Urinary bladder (tissue), 4 donors: Measurements from ENCODE around the gene PRSS35. TPM values are rescaled to one million over a fixed set of nuclear protein-coding genes. Genes with fewer than 3 reads are reported as not detected.

ENCODE experiments used
- DNase-seq: peaks from one replicate; pipeline ENCODE4 v3.0.0-alpha.2; 2015; ENCODE audit errors: extremely low spot score
- H3K27ac ChIP-seq: one replicate; pipeline ENCODE4 v1.5.1; 2013; ENCODE audit warnings: low read depth, mild to moderate bottlenecking, moderate library complexity
- H3K36me3 ChIP-seq: one replicate; pipeline ENCODE4 v1.6.1; 2013; ENCODE audit warnings: mild to moderate bottlenecking, moderate library complexity; ENCODE audit not compliant: insufficient read depth
- H3K4me1 ChIP-seq: one replicate; pipeline ENCODE4 v1.6.1; 2013; ENCODE audit warnings: mild to moderate bottlenecking, moderate library complexity; ENCODE audit not compliant: insufficient read depth
- H3K4me3 ChIP-seq: one replicate; pipeline ENCODE4 v1.5.1; 2013; ENCODE audit warnings: low read depth, low read length
- WGBS: extraction: QIAGEN DNeasy Blood & Tissue Kit; methylation state at CpG from one replicate; pipeline ENCODE4 v1.1.7; 2013; 5-methylcytosine and 5-hydroxymethylcytosine counted together
- polyA plus RNA-seq: library from polyadenylated mRNA; stranded (reverse); fragments of 200-250 nt; gene quantifications from one replicate; pipeline ENCODE4 v1.2.3, GENCODE V29; 2013
- total RNA-seq: library from RNA; depleted of rRNA; stranded (reverse); fragments of >200 nt; gene quantifications from one replicate; pipeline ENCODE4 v1.2.3, GENCODE V29; 2014
- donor health status: healthy with polysubstance abuse.
- donor health status: healthy.

Gene PRSS35
- total and polyA plus RNA-seq, 2 donors = 1.3 to 47.9 TPM

- H3K4me1 ChIP-seq = no peaks in the 10 kb centered on the region
- no peak for DNase-seq
- H3K27ac ChIP-seq = no peak overlapping the region
- 94% methylated on average over 4 of the region's 4 CpGs for WGBS
- no peak overlapping the region for H3K4me3 ChIP-seq
- no peaks in the 10 kb centered on the region for H3K36me3 ChIP-seq
Measured at GRCh38 chr6:83488861-83489260, 23.5 kb upstream of the PRSS35 start.

GRCh38 chr6:83490217-83490807 lies 22.0 kb upstream of the PRSS35 start:
- Histone ChIP-seq H3K36me3 (no peaks in the 10 kb centered on the region), H3K27ac (no peak overlapping the region), H3K4me3 (no peak overlapping the region), H3K4me1 (no peaks in the 10 kb centered on the region)
- WGBS = 71% methylated on average over 2 of the region's 2 CpGs
- no peak for DNase-seq

- no peak for DNase-seq
- 55% methylated on average over 4 of the region's 4 CpGs for WGBS
Measured at GRCh38 chr6:83505356-83505755, 7.0 kb upstream of the PRSS35 start.

GRCh38 chr6:83509441-83509840 lies 2.9 kb upstream of the PRSS35 start:
- WGBS = 87% methylated on average over 1 of the region's 1 CpG
- Histone ChIP-seq H3K4me3 (no peak overlapping the region), H3K27ac (no peak overlapping the region), H3K4me1 (no peaks in the 10 kb centered on the region), H3K36me3 (no peaks in the 10 kb centered on the region)
- DNase-seq = no peak

More at GRCh38 chr6:83505356-83505755, 7.0 kb upstream of the PRSS35 start:
- H3K27ac ChIP-seq = no peak overlapping the region
- H3K4me3 ChIP-seq = no peak overlapping the region
- H3K36me3 ChIP-seq = no peaks in the 10 kb centered on the region
- H3K4me1 ChIP-seq = no peaks in the 10 kb centered on the region

GRCh38 chr6:83510791-83511190 lies 1.5 kb upstream of the PRSS35 start:
- Histone ChIP-seq H3K4me3 (no peak overlapping the region), H3K4me1 (no peaks in the 10 kb centered on the region), H3K36me3 (no peaks in the 10 kb centered on the region), H3K27ac (no peak overlapping the region)
- DNase-seq = no peak
- WGBS = 71% methylated on average over 3 of the region's 3 CpGs

GRCh38 chr6:83511266-83511665 lies 1.1 kb upstream of the PRSS35 start:
- DNase-seq = no peak
- H3K36me3 ChIP-seq = no peaks in the 10 kb centered on the region
- no peak overlapping the region for H3K27ac ChIP-seq
- no peak overlapping the region for H3K4me3 ChIP-seq
- no peaks in the 10 kb centered on the region for H3K4me1 ChIP-seq
- WGBS = 81% methylated on average over 8 of the region's 8 CpGs

- no peaks in the 10 kb centered on the region for H3K4me1 ChIP-seq
- H3K27ac ChIP-seq = no peak overlapping the region
- no peak for DNase-seq
- H3K36me3 ChIP-seq = no peaks in the 10 kb centered on the region
- 43% methylated on average over 1 of the region's 1 CpG for WGBS
- H3K4me3 ChIP-seq = no peak overlapping the region
Measured at GRCh38 chr6:83514466-83514865, 2.1 kb downstream of the PRSS35 start.

- 36% methylated on average over 4 of the region's 4 CpGs for WGBS
- no peak for DNase-seq
- H3K4me3 ChIP-seq = no peak overlapping the region
- H3K4me1 ChIP-seq = no peaks in the 10 kb centered on the region
- no peak overlapping the region for H3K27ac ChIP-seq
- no peaks in the 10 kb centered on the region for H3K36me3 ChIP-seq
Measured at GRCh38 chr6:83514866-83515466, 2.6 kb downstream of the PRSS35 start.

- Histone ChIP-seq H3K36me3 (no peaks in the 10 kb centered on the region), H3K4me3 (no peak overlapping the region), H3K4me1 (no peaks in the 10 kb centered on the region), H3K27ac (no peak overlapping the region)
- no peak for DNase-seq
- 68% methylated on average over 1 of the region's 1 CpG for WGBS
Measured at GRCh38 chr6:83517500-83517899, 5.2 kb downstream of the PRSS35 start.

- H3K36me3 ChIP-seq = no peaks in the 10 kb centered on the region
- H3K27ac ChIP-seq = no peak overlapping the region
- no peak overlapping the region for H3K4me3 ChIP-seq
- no peaks in the 10 kb centered on the region for H3K4me1 ChIP-seq
- WGBS = 83% methylated on average over 4 of the region's 4 CpGs
- DNase-seq = no peak
Measured at GRCh38 chr6:83518816-83519480, 6.6 kb downstream of the PRSS35 start.

- Histone ChIP-seq H3K4me1 (no peaks in the 10 kb centered on the region), H3K27ac (no peak overlapping the region), H3K36me3 (no peaks in the 10 kb centered on the region), H3K4me3 (no peak overlapping the region)
- 52% methylated on average over 5 of the region's 5 CpGs for WGBS
- DNase-seq = no peak
Measured at GRCh38 chr6:83536034-83536646, 23.8 kb downstream of the PRSS35 start.

- no peak overlapping the region for H3K27ac ChIP-seq
- no peaks in the 10 kb centered on the region for H3K4me1 ChIP-seq
- WGBS = 78% methylated on average over 4 of the region's 4 CpGs
- no peaks in the 10 kb centered on the region for H3K36me3 ChIP-seq
- H3K4me3 ChIP-seq = no peak overlapping the region
- DNase-seq = no peak
Measured at GRCh38 chr6:83536647-83537589, 24.6 kb downstream of the PRSS35 start.

GRCh38 chr6:83539678-83540077 lies 27.3 kb downstream of the PRSS35 start:
- H3K27ac ChIP-seq = no peak overlapping the region
- DNase-seq = no peak
- WGBS = 78% methylated on average over 4 of the region's 4 CpGs
- H3K4me3 ChIP-seq = no peak overlapping the region
- no peaks in the 10 kb centered on the region for H3K36me3 ChIP-seq
- H3K4me1 ChIP-seq = no peaks in the 10 kb centered on the region
